Measurements from ENCODE around the gene SYT6. TPM values are rescaled to one million over a fixed set of nuclear protein-coding genes. Genes with fewer than 3 reads are reported as not detected.

The SYT6 gene
- total RNA-seq, 3 donors from 2014 or later (not counting 1 experiment from before 2014, with no cell fraction given) = 0.13 TPM; not detected in 2

DNA sequence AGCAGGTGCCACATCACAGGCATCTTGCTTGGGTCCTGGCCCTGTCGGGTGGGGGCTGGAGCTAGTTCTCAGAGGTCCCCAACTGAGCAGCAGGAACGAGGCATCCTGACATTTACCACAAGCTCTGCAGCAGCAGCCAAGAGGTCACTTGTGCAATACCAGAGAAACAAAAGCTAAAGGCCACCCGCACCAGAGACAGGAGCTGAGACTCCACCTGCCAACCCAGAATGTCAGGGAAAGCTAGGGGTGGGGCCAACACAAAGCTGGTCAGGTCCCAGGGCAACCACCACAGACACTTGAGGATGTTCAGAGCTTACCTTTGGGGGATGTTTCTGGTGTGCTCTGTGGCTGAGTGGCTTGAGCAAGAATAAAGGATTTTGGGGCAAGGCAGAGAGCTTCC lies 13.6 kb upstream of the SYT6 start:
- ATAC-seq (no peak), DNase-seq (no peak)
- Histone ChIP-seq H3K27me3 (ENCODE audit: control insufficient read depth, insufficient read depth, low read length) (no peaks in the 10 kb centered on the region), H3K9me3 (ENCODE audit: control insufficient read depth, insufficient read depth, low read length) (no peaks in the 10 kb centered on the region), H3K27ac (ENCODE audit: low read length) (no peak overlapping the region), H3K36me3 (ENCODE audit: control insufficient read depth, insufficient read depth, low read length) (no peaks in the 10 kb centered on the region), H3K4me3 (ENCODE audit: low read length) (no peak overlapping the region), H3K4me1 (ENCODE audit: control insufficient read depth, insufficient read depth, low read length) (no peaks in the 10 kb centered on the region)
- no peaks in the 10 kb centered on the region for H3K9me3 Mint-ChIP-seq
- TF ChIP-seq, protein P1, sequence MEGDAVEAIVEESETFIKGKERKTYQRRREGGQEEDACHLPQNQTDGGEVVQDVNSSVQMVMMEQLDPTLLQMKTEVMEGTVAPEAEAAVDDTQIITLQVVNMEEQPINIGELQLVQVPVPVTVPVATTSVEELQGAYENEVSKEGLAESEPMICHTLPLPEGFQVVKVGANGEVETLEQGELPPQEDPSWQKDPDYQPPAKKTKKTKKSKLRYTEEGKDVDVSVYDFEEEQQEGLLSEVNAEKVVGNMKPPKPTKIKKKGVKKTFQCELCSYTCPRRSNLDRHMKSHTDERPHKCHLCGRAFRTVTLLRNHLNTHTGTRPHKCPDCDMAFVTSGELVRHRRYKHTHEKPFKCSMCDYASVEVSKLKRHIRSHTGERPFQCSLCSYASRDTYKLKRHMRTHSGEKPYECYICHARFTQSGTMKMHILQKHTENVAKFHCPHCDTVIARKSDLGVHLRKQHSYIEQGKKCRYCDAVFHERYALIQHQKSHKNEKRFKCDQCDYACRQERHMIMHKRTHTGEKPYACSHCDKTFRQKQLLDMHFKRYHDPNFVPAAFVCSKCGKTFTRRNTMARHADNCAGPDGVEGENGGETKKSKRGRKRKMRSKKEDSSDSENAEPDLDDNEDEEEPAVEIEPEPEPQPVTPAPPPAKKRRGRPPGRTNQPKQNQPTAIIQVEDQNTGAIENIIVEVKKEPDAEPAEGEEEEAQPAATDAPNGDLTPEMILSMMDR (IDR thresholded peaks at IDR 0.05) = no peak
- H3K36me3 Mint-ChIP-seq = peaks cover 6% of the 10 kb centered on the region
- intact Hi-C loops (cut with micrococcal nuclease) = no loop called here
- peaks cover 6 to 7% of the 10 kb centered on the region in 2 donors for H3K27me3 Mint-ChIP-seq (ENCODE audit: low read depth in 2 of 2)
- H3K4me3 Mint-ChIP-seq = no peak overlapping the region
- peaks cover 0 to 5% of the 10 kb centered on the region in 2 donors for H3K4me1 Mint-ChIP-seq
- H3K27ac Mint-ChIP-seq = no peak overlapping the region
- WGBS (ENCODE audit: insufficient coverage) = 72% methylated on average over 3 of the region's 3 CpGs

DNA sequence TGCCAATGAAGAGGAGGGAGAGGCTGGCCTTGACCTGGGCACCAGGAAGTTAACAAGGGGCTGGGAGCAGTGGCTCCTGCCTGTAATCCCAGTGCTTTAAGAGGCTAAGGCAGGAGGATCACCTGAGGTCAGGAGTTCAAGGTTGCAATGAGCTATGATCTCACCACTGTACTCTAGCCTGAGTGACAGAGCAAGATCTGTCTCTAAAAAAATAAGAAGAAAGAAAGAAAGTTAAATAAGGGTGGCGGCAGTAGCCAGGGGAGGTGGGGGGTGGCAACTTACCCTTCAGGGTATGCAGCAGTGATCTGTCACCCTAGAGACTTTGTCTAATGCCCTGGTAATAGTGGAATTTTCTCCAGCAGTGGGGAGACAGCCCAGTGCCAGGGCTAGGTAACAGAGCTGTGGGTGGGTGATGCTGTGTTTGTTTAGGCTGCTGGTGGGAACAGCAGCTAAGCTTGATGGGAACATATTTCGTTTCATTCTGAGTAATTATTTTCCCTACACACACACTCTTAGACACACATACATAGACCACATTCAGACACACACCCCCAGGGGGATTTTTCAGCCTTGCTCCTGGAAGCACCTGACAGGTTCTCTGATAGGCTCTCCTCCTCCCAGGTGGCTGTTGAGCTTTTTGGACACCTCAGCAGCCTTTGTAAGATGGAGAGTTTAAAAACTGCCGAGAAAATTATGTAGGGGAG lies 11.3 kb upstream of the SYT6 start:
- peaks cover 8% of the 10 kb centered on the region for H3K36me3 Mint-ChIP-seq
- intact Hi-C loops (cut with micrococcal nuclease) = no loop called here

DNA sequence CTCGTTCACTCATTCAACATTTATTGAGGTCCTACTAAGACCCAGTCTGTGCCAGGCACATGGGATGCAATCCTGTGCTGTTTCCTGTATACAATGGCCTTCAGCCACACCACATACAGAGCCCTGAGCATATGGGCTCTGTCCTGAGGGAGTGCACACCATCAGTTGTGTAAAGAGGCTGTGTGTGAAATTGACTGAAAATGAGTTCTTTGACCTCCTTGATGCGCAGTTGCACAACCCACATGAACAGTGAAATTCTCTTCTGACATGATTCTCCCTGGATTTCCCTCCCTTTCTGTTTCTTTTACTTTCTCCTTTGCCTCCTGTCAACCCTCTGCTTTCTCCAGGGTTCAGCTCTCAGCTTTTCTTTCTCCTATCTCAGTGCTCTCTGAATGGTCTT lies 6.3 kb upstream of the SYT6 start:
- 87% methylated on average over 2 of the region's 2 CpGs for WGBS (ENCODE audit: insufficient coverage)
- Mint-ChIP-seq H3K9me3 (no peaks in the 10 kb centered on the region), H3K4me1 (peaks cover 0 to 5% of the 10 kb centered on the region in 2 donors), H3K4me3 (no peak overlapping the region), H3K27me3 (ENCODE audit: low read depth in 2 of 2) (peaks cover 34 to 53% of the 10 kb centered on the region in 2 donors), H3K27ac (no peak overlapping the region), H3K36me3 (peaks cover 8% of the 10 kb centered on the region)
- Histone ChIP-seq H3K4me1 (ENCODE audit: control insufficient read depth, insufficient read depth, low read length) (peaks cover 1% of the 10 kb centered on the region), H3K27ac (ENCODE audit: low read length) (no peak overlapping the region), H3K27me3 (ENCODE audit: control insufficient read depth, insufficient read depth, low read length) (peaks cover 15% of the 10 kb centered on the region), H3K36me3 (ENCODE audit: control insufficient read depth, insufficient read depth, low read length) (no peaks in the 10 kb centered on the region), H3K4me3 (ENCODE audit: low read length) (no peak overlapping the region), H3K9me3 (ENCODE audit: control insufficient read depth, insufficient read depth, low read length) (no peaks in the 10 kb centered on the region)
- intact Hi-C loops (cut with micrococcal nuclease) = no loop called here
- TF ChIP-seq, protein P1 (IDR thresholded peaks at IDR 0.05) = no peak
- DNase-seq (no peak), ATAC-seq (no peak)

More for the DNA sequence above, 11.3 kb upstream of the SYT6 start:
- 88% methylated on average over 2 of the region's 3 CpGs for WGBS (ENCODE audit: insufficient coverage)
- Histone ChIP-seq H3K4me3 (ENCODE audit: low read length) (no peak overlapping the region), H3K27ac (ENCODE audit: low read length) (no peak overlapping the region), H3K27me3 (ENCODE audit: control insufficient read depth, insufficient read depth, low read length) (no peaks in the 10 kb centered on the region), H3K4me1 (ENCODE audit: control insufficient read depth, insufficient read depth, low read length) (no peaks in the 10 kb centered on the region), H3K9me3 (ENCODE audit: control insufficient read depth, insufficient read depth, low read length) (no peaks in the 10 kb centered on the region), H3K36me3 (ENCODE audit: control insufficient read depth, insufficient read depth, low read length) (no peaks in the 10 kb centered on the region)
- Mint-ChIP-seq H3K27ac (no peak overlapping the region), H3K9me3 (no peaks in the 10 kb centered on the region), H3K4me3 (no peak overlapping the region), H3K4me1 (peaks cover 0 to 5% of the 10 kb centered on the region in 2 donors), H3K27me3 (ENCODE audit: low read depth in 2 of 2) (peaks cover 20 to 29% of the 10 kb centered on the region in 2 donors)
- DNase-seq (no peak), ATAC-seq (no peak)
- TF ChIP-seq, protein P1 (IDR thresholded peaks at IDR 0.05) = no peak

DNA sequence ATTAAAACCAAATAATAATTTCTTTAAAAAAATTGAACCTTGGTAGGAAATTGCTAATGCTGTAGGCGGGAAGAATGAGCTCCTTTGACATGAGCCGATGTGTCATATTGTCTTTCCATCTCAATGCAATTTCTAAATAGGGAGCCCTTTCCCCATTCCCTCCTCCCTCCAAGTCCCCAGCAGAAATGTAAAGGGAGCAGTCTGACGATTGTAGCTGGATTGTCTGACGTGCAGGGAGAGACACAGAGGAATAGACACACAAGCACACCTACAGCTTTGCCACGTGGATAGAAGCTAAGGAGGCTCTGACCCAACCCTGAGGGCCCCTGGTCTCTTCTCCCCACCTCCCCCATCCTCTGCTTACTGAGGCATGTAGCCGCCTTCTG lies 3.6 kb upstream of the SYT6 start:
- H3K4me1 Mint-ChIP-seq = peaks cover 11 to 20% of the 10 kb centered on the region in 2 donors
- H3K4me3 Mint-ChIP-seq = no peak overlapping the region
- intact Hi-C loops (cut with micrococcal nuclease) = no loop called here
- H3K27ac ChIP-seq (ENCODE audit: low read length) = no peak overlapping the region
- H3K9me3 Mint-ChIP-seq = no peaks in the 10 kb centered on the region
- no peak for ATAC-seq
- no peak for DNase-seq
- peaks cover 3% of the 10 kb centered on the region for H3K36me3 Mint-ChIP-seq
- no peak overlapping the region for H3K4me3 ChIP-seq (ENCODE audit: low read length)
- no peaks in the 10 kb centered on the region for H3K9me3 ChIP-seq (ENCODE audit: control insufficient read depth, insufficient read depth, low read length)
- H3K27me3 Mint-ChIP-seq (ENCODE audit: low read depth in 2 of 2) = peaks cover 43 to 60% of the 10 kb centered on the region in 2 donors
- H3K27me3 ChIP-seq (ENCODE audit: control insufficient read depth, insufficient read depth, low read length) = peaks cover 35% of the 10 kb centered on the region
- no peak overlapping the region for H3K27ac Mint-ChIP-seq
- no peaks in the 10 kb centered on the region for H3K36me3 ChIP-seq (ENCODE audit: control insufficient read depth, insufficient read depth, low read length)
- peaks cover 24% of the 10 kb centered on the region for H3K4me1 ChIP-seq (ENCODE audit: control insufficient read depth, insufficient read depth, low read length)
- TF ChIP-seq, protein P1 (IDR thresholded peaks at IDR 0.05) = no peak
- 75% methylated on average over 5 of the region's 6 CpGs for WGBS (ENCODE audit: insufficient coverage)

Measured in natural killer cell (primary cell).